ENCODE results near the gene GABRG3.

DNA sequence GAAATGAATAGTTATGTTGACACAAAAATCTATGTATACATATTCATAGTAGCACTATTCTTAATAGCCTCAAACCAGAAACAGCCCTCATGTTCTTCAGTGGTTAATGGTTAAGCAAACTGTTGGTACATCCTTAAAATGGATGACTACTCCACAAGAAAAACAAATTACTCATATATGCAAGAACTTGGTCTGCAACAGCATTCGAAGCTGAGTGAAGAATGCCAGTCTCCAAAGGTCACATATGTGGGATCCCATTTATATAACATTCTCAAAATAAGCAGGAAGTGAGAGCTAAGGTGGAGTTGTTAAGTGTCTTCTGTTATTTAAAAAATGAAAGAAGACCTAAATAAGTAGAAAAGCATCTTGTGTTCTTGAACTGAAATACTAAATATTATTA lies 365.7 kb downstream of the GABRG3 start:
- TF ChIP-seq, protein P1, sequence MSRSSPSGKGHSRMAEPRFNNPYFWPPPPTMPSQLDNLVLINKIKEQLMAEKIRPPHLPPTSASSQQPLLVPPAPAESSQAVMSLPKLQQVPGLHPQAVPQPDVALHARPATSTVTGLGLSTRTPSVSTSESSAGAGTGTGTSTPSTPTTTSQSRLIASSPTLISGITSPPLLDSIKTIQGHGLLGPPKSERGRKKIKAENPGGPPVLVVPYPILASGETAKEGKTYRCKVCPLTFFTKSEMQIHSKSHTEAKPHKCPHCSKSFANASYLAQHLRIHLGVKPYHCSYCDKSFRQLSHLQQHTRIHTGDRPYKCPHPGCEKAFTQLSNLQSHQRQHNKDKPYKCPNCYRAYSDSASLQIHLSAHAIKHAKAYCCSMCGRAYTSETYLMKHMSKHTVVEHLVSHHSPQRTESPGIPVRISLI (tag by site-specific recombination; IDR thresholded peaks at IDR 0.05) = no peak
- no peak for TF ChIP-seq YY1 (tag by site-specific recombination; IDR thresholded peaks at IDR 0.05)
- no peak for TF ChIP-seq ZNF830 (tag by site-specific recombination; IDR thresholded peaks at IDR 0.05; ENCODE audit: low read depth)
